NB4 (cell line): ENCODE results near the gene STC2.

Source experiments
- TF ChIP-seq, protein P1 (sequence below): IDR thresholded peaks from one replicate; pipeline ENCODE4 v1.5.1; 2012; ENCODE audit warnings: low read depth, low read length
- TF ChIP-seq, protein P2 (sequence below): IDR thresholded peaks from 2 replicates; pipeline ENCODE4 v1.6.1; 2011; ENCODE audit warnings: low read depth, low read length

DNA sequence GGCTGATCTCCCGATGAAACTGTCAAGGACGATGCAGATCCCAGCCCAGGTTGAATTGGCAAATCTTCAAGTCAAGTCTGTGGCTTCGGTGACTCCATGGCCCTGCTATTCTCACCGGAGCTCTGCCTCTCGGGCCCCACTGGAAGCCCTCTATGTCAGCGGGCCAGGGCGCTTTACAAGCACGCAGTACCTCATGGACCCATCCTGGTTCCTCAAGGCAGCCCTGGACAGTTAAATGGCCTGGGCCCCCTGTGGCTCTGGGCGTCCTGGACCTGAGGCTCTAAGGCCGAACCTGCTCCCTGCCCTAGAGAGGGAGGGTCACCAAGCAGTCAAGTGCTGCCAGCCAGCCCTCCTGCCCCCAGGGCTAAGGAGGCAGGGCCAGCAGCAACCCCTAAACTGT is 45.3 kb downstream of the STC2 start:
- TF ChIP-seq, protein P1, sequence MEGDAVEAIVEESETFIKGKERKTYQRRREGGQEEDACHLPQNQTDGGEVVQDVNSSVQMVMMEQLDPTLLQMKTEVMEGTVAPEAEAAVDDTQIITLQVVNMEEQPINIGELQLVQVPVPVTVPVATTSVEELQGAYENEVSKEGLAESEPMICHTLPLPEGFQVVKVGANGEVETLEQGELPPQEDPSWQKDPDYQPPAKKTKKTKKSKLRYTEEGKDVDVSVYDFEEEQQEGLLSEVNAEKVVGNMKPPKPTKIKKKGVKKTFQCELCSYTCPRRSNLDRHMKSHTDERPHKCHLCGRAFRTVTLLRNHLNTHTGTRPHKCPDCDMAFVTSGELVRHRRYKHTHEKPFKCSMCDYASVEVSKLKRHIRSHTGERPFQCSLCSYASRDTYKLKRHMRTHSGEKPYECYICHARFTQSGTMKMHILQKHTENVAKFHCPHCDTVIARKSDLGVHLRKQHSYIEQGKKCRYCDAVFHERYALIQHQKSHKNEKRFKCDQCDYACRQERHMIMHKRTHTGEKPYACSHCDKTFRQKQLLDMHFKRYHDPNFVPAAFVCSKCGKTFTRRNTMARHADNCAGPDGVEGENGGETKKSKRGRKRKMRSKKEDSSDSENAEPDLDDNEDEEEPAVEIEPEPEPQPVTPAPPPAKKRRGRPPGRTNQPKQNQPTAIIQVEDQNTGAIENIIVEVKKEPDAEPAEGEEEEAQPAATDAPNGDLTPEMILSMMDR, result no peak
- TF ChIP-seq, protein P2, sequence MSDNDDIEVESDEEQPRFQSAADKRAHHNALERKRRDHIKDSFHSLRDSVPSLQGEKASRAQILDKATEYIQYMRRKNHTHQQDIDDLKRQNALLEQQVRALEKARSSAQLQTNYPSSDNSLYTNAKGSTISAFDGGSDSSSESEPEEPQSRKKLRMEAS, result no peak
